ENCODE results near the gene PAX8. TPM values are rescaled to one million over a fixed set of nuclear protein-coding genes. Genes with fewer than 3 reads are reported as not detected.

The PAX8 gene
- total RNA-seq, 1 experiment from 2014 or later: 3.1 TPM

DNA sequence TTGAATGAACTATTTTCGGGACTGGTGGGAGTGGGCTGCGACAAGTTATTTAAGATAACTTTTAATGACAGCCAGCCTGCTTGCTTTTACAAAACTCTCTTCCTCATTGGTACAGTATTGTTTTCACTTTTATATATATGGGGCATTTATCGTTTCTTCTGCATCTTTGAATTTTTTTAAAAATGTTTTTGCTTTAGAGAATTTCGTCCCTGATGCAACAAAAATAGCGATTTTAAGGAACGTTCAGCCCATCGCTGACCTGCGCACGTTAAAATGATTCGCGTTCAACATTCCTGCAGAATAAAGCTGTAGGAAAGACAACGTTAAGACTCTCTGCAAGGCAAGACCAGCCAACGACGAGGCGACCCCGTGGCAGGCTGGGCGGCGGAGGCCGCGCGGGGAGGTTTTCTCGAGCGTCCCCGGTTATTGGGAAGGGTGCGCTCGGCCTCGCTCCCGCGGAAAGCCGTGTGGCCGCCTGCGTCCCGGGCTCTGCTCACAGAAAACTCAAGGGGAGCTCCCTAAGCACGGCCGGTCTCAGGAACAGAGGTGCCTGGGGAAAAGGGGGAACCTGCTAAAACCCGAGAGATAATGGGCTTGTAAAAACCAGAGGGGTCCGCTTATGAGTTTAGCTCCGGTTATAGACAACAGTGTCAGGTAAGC lies 3.0 kb downstream of the PAX8 start:
- H3K27me3 ChIP-seq (replicated peaks; ENCODE audit: insufficient read depth, low read depth, low read length, poor library complexity): peaks cover 49% of the 10 kb centered on the region
- POLR2A ChIA-PET (ENCODE audit: low non-redundant PET): no interaction called here
- H3K4me1 ChIP-seq (ENCODE audit: insufficient read depth, low read length, poor library complexity, severe bottlenecking): no peaks in the 10 kb centered on the region
- H3K27ac ChIP-seq (ENCODE audit: low read depth, low read length, poor library complexity, severe bottlenecking): no peak overlapping the region
- no peak for DNase-seq (ENCODE audit: low spot score)
- CTCF ChIA-PET: no interaction called here
- H3K9me3 ChIP-seq (ENCODE audit: low read depth, low read length, poor library complexity, severe bottlenecking): no peaks in the 10 kb centered on the region
- TF ChIP-seq, protein P1, sequence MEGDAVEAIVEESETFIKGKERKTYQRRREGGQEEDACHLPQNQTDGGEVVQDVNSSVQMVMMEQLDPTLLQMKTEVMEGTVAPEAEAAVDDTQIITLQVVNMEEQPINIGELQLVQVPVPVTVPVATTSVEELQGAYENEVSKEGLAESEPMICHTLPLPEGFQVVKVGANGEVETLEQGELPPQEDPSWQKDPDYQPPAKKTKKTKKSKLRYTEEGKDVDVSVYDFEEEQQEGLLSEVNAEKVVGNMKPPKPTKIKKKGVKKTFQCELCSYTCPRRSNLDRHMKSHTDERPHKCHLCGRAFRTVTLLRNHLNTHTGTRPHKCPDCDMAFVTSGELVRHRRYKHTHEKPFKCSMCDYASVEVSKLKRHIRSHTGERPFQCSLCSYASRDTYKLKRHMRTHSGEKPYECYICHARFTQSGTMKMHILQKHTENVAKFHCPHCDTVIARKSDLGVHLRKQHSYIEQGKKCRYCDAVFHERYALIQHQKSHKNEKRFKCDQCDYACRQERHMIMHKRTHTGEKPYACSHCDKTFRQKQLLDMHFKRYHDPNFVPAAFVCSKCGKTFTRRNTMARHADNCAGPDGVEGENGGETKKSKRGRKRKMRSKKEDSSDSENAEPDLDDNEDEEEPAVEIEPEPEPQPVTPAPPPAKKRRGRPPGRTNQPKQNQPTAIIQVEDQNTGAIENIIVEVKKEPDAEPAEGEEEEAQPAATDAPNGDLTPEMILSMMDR (conservative IDR thresholded peaks at IDR 0.05; ENCODE audit: low read depth, low read length): no peak
- no peak for TF ChIP-seq EZH2 (IDR thresholded peaks at IDR 0.05; ENCODE audit: borderline replicate concordance, low read depth, low read length, poor library complexity, severe bottlenecking)
- no TSS peak for BruUV-seq (replicated peaks)
- no peaks in the 10 kb centered on the region for H3K36me3 ChIP-seq (ENCODE audit: insufficient read depth, low read length, poor library complexity, severe bottlenecking)
- intact Hi-C loops (cut with micrococcal nuclease; ENCODE audit: unreplicated experiment): no loop called here
- H3K4me3 ChIP-seq (ENCODE audit: low read depth, low read length, poor library complexity, severe bottlenecking): no peak overlapping the region

DNA sequence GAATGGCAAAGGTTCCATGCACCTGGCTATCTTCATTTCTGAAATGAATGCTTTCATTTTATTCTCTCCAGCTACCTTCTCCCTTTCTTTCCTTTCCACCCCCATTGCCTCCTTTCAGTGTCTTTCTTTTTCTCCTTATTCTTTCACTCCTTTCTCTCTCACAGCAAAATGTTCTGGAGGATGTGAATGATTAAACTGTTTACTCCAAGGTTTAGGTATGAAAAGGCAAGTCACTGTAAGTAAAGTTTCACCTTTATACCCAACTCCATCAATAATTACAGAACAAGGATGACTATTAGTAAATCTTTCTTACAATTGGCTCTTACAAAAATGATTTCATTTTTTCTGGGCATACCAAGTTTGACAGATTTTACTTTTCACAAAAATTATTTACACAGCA lies 4.3 kb downstream of the PAX8 start:
- BruUV-seq (replicated peaks): no TSS peak
- DNase-seq (ENCODE audit: low spot score): no peak
- intact Hi-C loops (cut with micrococcal nuclease; ENCODE audit: unreplicated experiment): no loop called here
- POLR2A ChIA-PET (ENCODE audit: low non-redundant PET): no interaction called here
- CTCF ChIA-PET: interaction anchor here (0.6 kb wide), 1 partner anchor 75 kb away, joined by 4 read pairs; no protein-coding TSS in a partner anchor
- H3K4me3 ChIP-seq (ENCODE audit: low read depth, low read length, poor library complexity, severe bottlenecking): no peak overlapping the region
- no peaks in the 10 kb centered on the region for H3K36me3 ChIP-seq (ENCODE audit: insufficient read depth, low read length, poor library complexity, severe bottlenecking)
- TF ChIP-seq, protein P1 (conservative IDR thresholded peaks at IDR 0.05; ENCODE audit: low read depth, low read length): no peak
- no peak for TF ChIP-seq EZH2 (IDR thresholded peaks at IDR 0.05; ENCODE audit: borderline replicate concordance, low read depth, low read length, poor library complexity, severe bottlenecking)
- H3K27ac ChIP-seq (ENCODE audit: low read depth, low read length, poor library complexity, severe bottlenecking): no peak overlapping the region
- no peaks in the 10 kb centered on the region for H3K4me1 ChIP-seq (ENCODE audit: insufficient read depth, low read length, poor library complexity, severe bottlenecking)
- H3K9me3 ChIP-seq (ENCODE audit: low read depth, low read length, poor library complexity, severe bottlenecking): no peaks in the 10 kb centered on the region
- H3K27me3 ChIP-seq (replicated peaks; ENCODE audit: insufficient read depth, low read depth, low read length, poor library complexity): peaks cover 49% of the 10 kb centered on the region

DNA sequence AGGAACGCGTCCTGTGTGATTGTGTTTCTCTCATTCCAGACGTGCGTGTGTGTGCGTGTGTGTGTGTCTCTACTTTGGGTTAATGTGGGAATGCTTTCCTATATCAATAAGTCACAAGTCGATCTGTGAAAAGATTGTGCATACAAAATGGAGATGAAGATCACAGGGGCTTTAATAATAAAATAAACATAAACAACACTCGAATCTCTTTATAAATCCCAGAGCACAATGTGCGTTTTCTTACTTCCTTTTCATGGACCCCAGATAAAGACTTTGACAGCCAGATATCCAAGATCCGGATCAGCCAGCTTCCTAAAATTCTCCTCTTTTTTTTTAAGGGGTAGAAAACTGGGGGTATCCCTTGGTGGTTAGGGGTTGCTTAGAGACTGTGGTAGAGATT lies 4.7 kb downstream of the PAX8 start:
- peaks cover 49% of the 10 kb centered on the region for H3K27me3 ChIP-seq (replicated peaks; ENCODE audit: insufficient read depth, low read depth, low read length, poor library complexity)
- ChIA-PET CTCF (no interaction called here), POLR2A (ENCODE audit: low non-redundant PET) (no interaction called here)
- intact Hi-C loops (cut with micrococcal nuclease; ENCODE audit: unreplicated experiment): no loop called here
- no peaks in the 10 kb centered on the region for H3K4me1 ChIP-seq (ENCODE audit: insufficient read depth, low read length, poor library complexity, severe bottlenecking)
- no peaks in the 10 kb centered on the region for H3K36me3 ChIP-seq (ENCODE audit: insufficient read depth, low read length, poor library complexity, severe bottlenecking)
- no peaks in the 10 kb centered on the region for H3K9me3 ChIP-seq (ENCODE audit: low read depth, low read length, poor library complexity, severe bottlenecking)
- DNase-seq (ENCODE audit: low spot score): no peak
- TF ChIP-seq, protein P1 (conservative IDR thresholded peaks at IDR 0.05; ENCODE audit: low read depth, low read length): no peak
- TF ChIP-seq EZH2 (IDR thresholded peaks at IDR 0.05; ENCODE audit: borderline replicate concordance, low read depth, low read length, poor library complexity, severe bottlenecking): no peak
- BruUV-seq (replicated peaks): no TSS peak
- no peak overlapping the region for H3K27ac ChIP-seq (ENCODE audit: low read depth, low read length, poor library complexity, severe bottlenecking)
- no peak overlapping the region for H3K4me3 ChIP-seq (ENCODE audit: low read depth, low read length, poor library complexity, severe bottlenecking)
